Mucosa of stomach (tissue), 1 donor: ENCODE data around the gene TMEM203.

ENCODE experiments used
- H3K27me3 ChIP-seq: one replicate; pipeline ENCODE4 v1.7.0; 2013; ENCODE audit warnings: mild to moderate bottlenecking, low read length; ENCODE audit not compliant: control insufficient read depth, insufficient read depth
- H3K36me3 ChIP-seq: one replicate; pipeline ENCODE4 v1.7.0; 2013; ENCODE audit warnings: low read length; ENCODE audit not compliant: control insufficient read depth, insufficient read depth
- H3K4me1 ChIP-seq: one replicate; pipeline ENCODE4 v1.7.0; 2013; ENCODE audit warnings: mild to moderate bottlenecking, low read length; ENCODE audit not compliant: control insufficient read depth, insufficient read depth
- H3K4me3 ChIP-seq: one replicate; pipeline ENCODE4 v1.7.0; 2013; ENCODE audit warnings: low read length
- H3K9ac ChIP-seq: one replicate; pipeline ENCODE4 v1.7.0; 2013; ENCODE audit warnings: mild to moderate bottlenecking, low read length, moderate library complexity
- H3K9me3 ChIP-seq: one replicate; pipeline ENCODE4 v1.7.0; 2013; ENCODE audit warnings: mild to moderate bottlenecking, low read length, moderate library complexity; ENCODE audit not compliant: control insufficient read depth
- donor health status: Pancreatic carcinoma.

TMEM203 gene

DNA sequence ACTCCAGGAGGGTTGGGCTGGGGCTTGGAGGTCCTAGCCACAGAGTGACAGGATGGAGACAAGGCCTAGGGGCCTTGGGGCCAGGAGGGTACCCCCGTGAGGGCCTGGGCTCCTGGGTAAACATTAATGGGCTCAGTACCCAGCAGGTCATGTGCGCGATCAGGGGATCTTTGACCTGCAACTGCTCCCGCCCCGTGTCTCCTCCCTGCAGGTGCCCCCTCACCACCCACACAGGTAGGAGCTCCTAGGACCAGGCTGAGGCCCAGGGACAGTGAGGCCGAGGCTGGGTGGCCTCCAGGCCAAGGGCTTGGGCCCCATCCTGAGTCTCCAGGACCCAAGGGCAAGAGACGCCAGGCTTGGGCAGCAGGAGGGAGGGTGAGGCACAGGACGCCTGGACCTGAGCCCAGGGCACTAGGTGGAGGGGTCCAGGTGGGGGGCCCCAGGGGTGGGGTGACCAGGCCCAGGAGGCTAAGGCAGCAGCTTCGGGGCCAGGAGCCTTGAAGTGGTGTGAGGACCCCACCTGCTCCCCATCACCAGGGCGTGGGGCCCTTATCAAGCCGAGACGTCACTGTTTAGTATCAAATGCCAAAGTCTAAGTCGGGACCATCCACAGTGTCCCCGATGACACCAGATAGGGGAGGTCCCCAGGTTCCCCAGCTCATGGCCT, 25.4 kb upstream of the TMEM203 start, which contains the start of gene SLC34A3:
Gene SLC34A3, plus strand, starts transcription at position 197 of the 667 bp plus-strand sequence. CDS start 802 bp downstream, outside the sequence.
- no peaks in the 10 kb centered on the region for H3K36me3 ChIP-seq
- H3K9me3 ChIP-seq: no peaks in the 10 kb centered on the region
- no peak within 1 kb of the TSS for H3K4me3 ChIP-seq
- no peak within 1 kb of the TSS for H3K9ac ChIP-seq
- peaks cover 35% of the 10 kb centered on the region for H3K4me1 ChIP-seq
- H3K27me3 ChIP-seq: peaks cover 55% of the 10 kb centered on the region

GRCh38 chr9:137229903-137230704, 24.7 kb upstream of the TMEM203 start:
- H3K27me3 ChIP-seq: peaks cover 47% of the 10 kb centered on the region

DNA sequence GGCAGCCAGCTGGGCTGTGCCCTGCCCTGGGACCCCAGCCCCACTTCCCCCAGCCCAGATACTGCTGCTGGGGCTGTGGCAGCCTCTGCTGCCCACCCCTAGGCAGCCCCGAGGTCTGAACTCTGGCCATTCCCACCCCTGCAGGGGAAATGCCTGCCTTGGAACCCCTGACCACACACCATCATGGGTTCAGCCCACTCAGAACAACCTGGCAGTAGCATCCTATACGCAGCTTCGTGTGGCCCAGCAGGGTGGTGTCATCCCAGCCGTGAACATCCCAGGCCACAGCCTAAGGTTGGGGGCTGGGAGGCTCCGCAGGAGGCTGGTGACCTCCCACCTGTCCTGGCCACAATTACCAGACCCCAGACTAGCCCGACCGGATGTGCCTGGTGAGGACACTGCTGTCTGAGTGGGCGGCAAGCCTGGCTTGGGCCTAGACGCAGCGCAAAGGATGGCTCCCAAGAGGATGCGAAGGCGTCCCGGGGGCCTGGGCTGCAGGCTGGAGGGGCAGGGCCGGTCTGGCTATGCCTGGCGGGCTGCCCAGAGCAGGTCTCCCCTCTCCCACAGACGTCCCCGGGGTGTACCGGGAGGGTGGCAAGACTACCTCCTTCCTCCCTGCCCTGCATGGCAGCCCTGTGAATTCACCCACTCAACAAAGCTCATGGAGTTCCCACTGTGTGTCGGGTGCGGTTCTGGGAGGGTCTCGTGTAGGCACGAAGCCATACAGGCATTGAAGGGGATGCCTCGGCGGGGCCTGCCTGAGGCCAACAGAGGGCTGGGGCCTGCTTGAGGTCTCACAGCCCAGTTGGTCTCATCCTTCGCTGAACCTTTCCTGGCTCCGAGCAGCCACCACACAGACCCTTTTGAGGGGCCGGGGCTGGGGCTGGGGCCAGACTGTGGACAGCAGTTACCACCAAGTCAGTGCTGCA, 23.8 kb upstream of the TMEM203 start:
- Histone ChIP-seq H3K4me3 (no peak overlapping the region), H3K9ac (no peak overlapping the region), H3K9me3 (no peaks in the 10 kb centered on the region), H3K36me3 (no peaks in the 10 kb centered on the region), H3K27me3 (peaks cover 39% of the 10 kb centered on the region), H3K4me1 (peaks cover 49% of the 10 kb centered on the region)

More at GRCh38 chr9:137229903-137230704, 24.7 kb upstream of the TMEM203 start:
- no peak overlapping the region for H3K9ac ChIP-seq
- H3K4me3 ChIP-seq: no peak overlapping the region
- no peaks in the 10 kb centered on the region for H3K9me3 ChIP-seq
- H3K36me3 ChIP-seq: no peaks in the 10 kb centered on the region
- peaks cover 41% of the 10 kb centered on the region for H3K4me1 ChIP-seq

GRCh38 chr9:137228506-137228967, 23.1 kb upstream of the TMEM203 start:
- Histone ChIP-seq H3K4me1 (peaks cover 54% of the 10 kb centered on the region), H3K9ac (no peak overlapping the region), H3K4me3 (no peak overlapping the region)

DNA sequence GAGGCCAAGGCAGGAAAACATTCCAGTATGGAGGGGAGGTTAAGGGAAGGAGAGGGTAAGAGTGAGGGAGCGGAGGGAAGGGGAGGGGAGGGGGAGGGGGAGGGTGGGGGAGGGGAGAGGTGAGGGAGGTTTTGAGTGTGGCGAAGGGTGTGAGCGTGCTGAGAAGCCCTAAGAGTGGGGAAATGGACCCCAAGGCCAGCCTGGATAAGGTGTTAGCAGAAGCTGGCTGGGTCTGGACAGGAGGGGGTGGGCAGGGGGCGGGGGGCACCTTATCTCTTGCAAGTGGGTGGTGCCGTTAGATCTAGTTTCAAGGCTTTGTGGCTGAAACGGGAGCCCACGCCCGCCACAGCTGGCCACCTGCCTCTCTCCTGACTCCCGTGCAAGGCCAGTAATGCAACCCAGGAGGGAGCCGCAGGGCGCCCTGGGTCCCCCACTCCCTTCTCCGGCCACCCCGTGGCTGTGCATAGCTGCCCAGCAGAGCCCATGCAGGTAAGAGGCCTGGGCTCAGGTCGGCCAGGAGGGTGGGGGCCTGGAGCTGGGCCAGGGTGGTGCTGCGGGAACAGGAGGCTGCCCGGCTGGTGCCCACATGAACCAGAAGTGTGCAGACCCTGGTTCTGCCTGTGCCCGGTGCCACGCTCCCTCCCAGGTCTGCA, 22.5 kb upstream of the TMEM203 start:
- peaks cover 56% of the 10 kb centered on the region for H3K4me1 ChIP-seq

More at GRCh38 chr9:137228506-137228967, 23.1 kb upstream of the TMEM203 start:
- H3K36me3 ChIP-seq: no peaks in the 10 kb centered on the region
- no peaks in the 10 kb centered on the region for H3K9me3 ChIP-seq
- peaks cover 36% of the 10 kb centered on the region for H3K27me3 ChIP-seq

GRCh38 chr9:137227054-137227852, 21.8 kb upstream of the TMEM203 start, which contains the start of gene RNF224:
Gene RNF224 (plus strand): TSS chr9:137227502. CDS start chr9:137228336, 834 bp downstream.
- peak within 1 kb of the TSS; percentile 41 for H3K9ac ChIP-seq
- no peaks in the 10 kb centered on the region for H3K36me3 ChIP-seq
- H3K4me1 ChIP-seq: peaks cover 57% of the 10 kb centered on the region
- peaks cover 24% of the 10 kb centered on the region for H3K27me3 ChIP-seq
- H3K9me3 ChIP-seq: no peaks in the 10 kb centered on the region
- no peak within 1 kb of the TSS for H3K4me3 ChIP-seq

More for the DNA sequence above, 22.5 kb upstream of the TMEM203 start:
- H3K27me3 ChIP-seq: peaks cover 31% of the 10 kb centered on the region
- no peak overlapping the region for H3K4me3 ChIP-seq
- no peak overlapping the region for H3K9ac ChIP-seq
- H3K9me3 ChIP-seq: no peaks in the 10 kb centered on the region
- H3K36me3 ChIP-seq: no peaks in the 10 kb centered on the region

DNA sequence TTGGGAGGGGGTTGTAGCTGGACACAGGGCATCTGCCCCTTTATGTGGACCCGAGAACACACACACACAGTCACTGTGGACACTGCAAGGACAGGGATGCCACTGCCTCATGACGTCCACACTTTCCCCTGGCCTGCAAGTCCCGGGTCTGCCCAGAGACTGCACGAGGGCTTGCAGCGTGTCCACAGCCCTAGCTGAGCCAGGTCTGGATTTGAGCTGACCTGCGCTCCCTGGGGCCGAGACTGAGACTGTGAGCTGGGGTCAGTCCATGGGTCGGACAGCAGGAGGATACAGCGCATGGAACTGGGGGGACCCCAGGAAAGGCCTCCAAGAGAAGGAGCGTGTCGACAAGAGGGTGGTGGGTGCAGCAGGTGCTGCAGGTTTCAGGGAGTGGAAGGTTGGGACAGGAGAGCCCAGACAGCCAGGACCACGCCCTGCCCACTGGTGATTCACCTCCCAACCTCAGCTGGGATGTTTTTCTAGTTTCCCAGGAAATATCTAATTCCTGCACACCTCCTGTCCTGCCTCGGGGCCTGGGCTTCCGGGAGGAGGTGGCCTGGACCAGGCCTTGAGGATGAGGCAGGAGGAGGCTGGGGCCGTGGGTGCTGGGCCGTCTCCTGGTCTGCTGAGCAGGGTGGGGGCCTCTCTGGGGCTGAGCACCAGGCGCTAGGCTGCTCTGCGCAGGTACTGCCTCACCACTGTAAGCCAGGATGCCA, 21.0 kb upstream of the TMEM203 start:
- Histone ChIP-seq H3K4me1 (peaks cover 55% of the 10 kb centered on the region), H3K27me3 (peaks cover 17% of the 10 kb centered on the region), H3K36me3 (no peaks in the 10 kb centered on the region)

DNA sequence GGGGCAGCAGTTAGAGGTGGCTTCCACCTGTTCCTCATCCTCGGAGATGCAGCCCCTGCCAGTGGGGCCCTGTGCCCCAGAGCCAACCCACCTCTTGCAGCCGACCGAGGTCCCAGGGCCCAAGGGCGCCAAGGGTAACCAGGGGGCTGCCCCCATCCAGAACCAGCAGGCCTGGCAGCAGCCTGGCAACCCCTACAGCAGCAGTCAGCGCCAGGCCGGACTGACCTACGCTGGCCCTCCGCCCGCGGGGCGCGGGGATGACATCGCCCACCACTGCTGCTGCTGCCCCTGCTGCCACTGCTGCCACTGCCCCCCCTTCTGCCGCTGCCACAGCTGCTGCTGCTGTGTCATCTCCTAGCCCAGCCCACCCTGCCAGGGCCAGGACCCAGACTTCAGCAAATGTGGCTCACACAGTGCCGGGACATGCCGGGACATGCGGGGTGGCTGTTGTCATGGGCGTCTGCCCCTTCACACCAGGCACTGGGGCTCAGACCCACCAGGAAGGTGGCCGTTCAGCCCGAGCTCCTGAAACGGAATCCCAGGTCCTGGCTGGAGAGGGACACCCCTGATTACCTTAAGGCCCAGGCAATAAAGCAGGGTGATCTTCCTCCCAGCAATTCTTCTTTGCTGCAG, 20.4 kb upstream of the TMEM203 start:
- H3K36me3 ChIP-seq: no peaks in the 10 kb centered on the region
- no peak overlapping the region for H3K4me3 ChIP-seq
- no peaks in the 10 kb centered on the region for H3K9me3 ChIP-seq
- H3K9ac ChIP-seq: no peak overlapping the region
- peaks cover 55% of the 10 kb centered on the region for H3K4me1 ChIP-seq
- H3K27me3 ChIP-seq: peaks cover 15% of the 10 kb centered on the region

More for the DNA sequence above, 21.0 kb upstream of the TMEM203 start:
- Histone ChIP-seq H3K9me3 (no peaks in the 10 kb centered on the region), H3K9ac (peak overlapping the region; percentile 41), H3K4me3 (no peak overlapping the region)

- Histone ChIP-seq H3K9ac (peak within 1 kb of the TSS; percentile 88), H3K4me1 (peaks cover 61% of the 10 kb centered on the region), H3K36me3 (no peaks in the 10 kb centered on the region), H3K4me3 (peak within 1 kb of the TSS; percentile 80), H3K9me3 (no peaks in the 10 kb centered on the region), H3K27me3 (peaks cover 10% of the 10 kb centered on the region)
Observed at GRCh38 chr9:137224830-137225694, 19.6 kb upstream of the TMEM203 start, which contains the start of gene CYSRT1. Gene CYSRT1 (plus strand): TSS chr9:137225174. CDS start chr9:137225622, 448 bp downstream.
